Lower leg skin (tissue), 3 donors: ENCODE results near the gene PYDC1.

ENCODE experiments used
- POLR2A ChIP-seq, 2 donors: fragments of 450-650 bp; IDR thresholded peaks; one replicate each; pipeline ENCODE4 v1.6.1; 2016 to 2017; ENCODE audit warnings: antibody characterized with exemption in 2 of 2, mild to moderate bottlenecking in 1 of 2, moderate library complexity in 1 of 2
- TF ChIP-seq, protein P1 (sequence below), 3 donors: fragments of 450-650 bp; IDR thresholded peaks; one replicate each; pipeline ENCODE4 v1.5.1; 2016; ENCODE audit warnings: antibody characterized with exemption in 3 of 3, mild to moderate bottlenecking in 3 of 3, moderate library complexity in 2 of 3

GRCh38 chr16:31202414-31203375 lies 14.2 kb downstream of the PYDC1 start, which contains the start of gene PYCARD:
- TF ChIP-seq POLR2A (IDR thresholded peaks at IDR 0.05): no peak
- TF ChIP-seq, protein P1, sequence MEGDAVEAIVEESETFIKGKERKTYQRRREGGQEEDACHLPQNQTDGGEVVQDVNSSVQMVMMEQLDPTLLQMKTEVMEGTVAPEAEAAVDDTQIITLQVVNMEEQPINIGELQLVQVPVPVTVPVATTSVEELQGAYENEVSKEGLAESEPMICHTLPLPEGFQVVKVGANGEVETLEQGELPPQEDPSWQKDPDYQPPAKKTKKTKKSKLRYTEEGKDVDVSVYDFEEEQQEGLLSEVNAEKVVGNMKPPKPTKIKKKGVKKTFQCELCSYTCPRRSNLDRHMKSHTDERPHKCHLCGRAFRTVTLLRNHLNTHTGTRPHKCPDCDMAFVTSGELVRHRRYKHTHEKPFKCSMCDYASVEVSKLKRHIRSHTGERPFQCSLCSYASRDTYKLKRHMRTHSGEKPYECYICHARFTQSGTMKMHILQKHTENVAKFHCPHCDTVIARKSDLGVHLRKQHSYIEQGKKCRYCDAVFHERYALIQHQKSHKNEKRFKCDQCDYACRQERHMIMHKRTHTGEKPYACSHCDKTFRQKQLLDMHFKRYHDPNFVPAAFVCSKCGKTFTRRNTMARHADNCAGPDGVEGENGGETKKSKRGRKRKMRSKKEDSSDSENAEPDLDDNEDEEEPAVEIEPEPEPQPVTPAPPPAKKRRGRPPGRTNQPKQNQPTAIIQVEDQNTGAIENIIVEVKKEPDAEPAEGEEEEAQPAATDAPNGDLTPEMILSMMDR (IDR thresholded peaks at IDR 0.05): no peak
